ENCODE results near the gene NAA15.
"Not testable (repeated sequence)": the region's sequence is repeated elsewhere in the genome, so short reads cannot be mapped to it uniquely, and the experiment has no call there.

NAA15 gene

DNA sequence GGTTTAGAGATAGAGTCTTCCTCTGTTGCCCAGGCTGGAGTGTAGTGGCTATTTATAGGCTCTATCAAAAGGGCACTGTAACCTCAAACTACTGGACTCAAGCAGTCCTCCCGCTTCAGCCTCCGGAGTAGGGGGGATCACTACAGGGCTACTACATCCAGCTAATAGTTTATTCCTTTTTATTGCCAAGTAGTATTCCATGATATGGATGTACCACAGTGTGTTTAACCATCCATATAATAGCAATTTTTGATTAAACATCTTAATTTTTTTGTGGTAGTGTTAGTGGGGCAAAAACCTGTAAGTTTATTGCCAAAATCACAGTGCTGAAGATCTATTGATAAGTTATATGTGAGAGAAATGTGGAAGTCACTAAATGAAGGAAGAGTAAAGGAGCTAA, 3.6 kb downstream of the NAA15 start:
- no peak for DNase-seq (ENCODE audit: low read depth)
- H3K4me3 ChIP-seq (ENCODE audit: control insufficient read depth, low read depth, low read length): no peak overlapping the region
- no peak for TF ChIP-seq CTCF (conservative IDR thresholded peaks at IDR 0.05; ENCODE audit: control insufficient read depth, insufficient read depth, low read depth, low read length)

DNA sequence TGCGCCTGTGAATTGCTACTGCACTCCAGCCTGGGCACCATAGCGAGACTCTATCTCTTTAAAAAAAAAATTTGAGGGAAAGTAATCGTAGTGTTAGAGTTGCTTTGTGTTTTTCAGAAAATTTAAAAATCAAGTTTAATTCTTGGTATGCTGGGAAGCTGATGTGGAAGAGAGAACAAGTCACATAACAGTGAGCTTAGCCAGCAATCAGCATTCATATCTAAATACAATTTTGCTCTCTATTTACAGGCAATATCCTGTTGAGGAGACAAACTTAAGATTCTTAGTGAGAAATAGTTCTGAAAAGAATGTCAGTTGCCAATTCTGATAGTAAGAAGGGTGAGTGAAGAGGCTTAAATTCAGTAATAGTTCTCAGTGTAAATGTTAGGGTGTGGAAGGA, 10.6 kb downstream of the NAA15 start:
- no peak overlapping the region for H3K4me3 ChIP-seq (ENCODE audit: control insufficient read depth, low read depth, low read length)
- TF ChIP-seq CTCF (conservative IDR thresholded peaks at IDR 0.05; ENCODE audit: control insufficient read depth, insufficient read depth, low read depth, low read length): no peak
- no peak for DNase-seq (ENCODE audit: low read depth)

DNA sequence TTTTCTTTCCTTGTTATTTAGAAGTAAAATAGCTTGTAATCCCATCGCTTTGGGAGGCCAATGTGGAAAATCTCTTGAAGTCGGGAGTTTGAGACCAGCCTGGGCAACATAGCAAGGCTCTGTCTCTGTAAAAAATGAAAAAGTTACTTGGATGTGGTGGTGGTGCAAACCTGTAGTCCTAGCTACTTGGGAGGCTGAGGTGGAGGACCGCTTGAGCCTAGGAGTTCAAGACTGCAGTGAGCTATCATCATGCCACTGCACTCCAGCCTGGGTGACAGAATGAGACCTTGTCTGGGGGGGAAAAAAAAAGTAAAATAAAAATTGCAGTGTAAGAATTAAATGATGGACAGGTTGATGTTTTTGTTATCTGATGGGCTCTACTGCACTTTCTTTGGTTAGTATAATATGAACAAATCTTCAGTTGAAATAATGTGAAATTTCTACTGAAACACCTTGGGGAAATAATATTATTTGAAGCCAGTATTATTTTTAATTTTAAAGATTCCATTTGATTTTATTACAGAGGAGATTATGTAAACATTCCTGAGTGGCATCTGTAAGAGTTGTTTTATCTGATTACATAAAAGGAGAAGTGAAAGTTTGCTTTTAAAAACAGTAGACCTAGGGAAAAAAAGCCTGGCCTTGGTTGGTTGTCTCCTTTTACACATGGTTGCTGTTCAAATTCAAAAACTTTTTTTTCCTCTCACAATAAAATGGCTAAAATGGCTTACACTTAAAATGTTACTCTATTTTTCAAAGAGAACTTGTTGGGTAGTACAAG, 11.4 kb downstream of the NAA15 start:
- H3K4me3 ChIP-seq (ENCODE audit: control insufficient read depth, low read depth, low read length): no peak overlapping the region

GRCh38 chr4:139313414-139313813, 12.1 kb downstream of the NAA15 start:
- not testable (repeated sequence) for DNase-seq (ENCODE audit: low read depth); H3K4me3 ChIP-seq (ENCODE audit: control insufficient read depth, low read depth, low read length)

More for the DNA sequence above, 11.4 kb downstream of the NAA15 start:
- no peak for TF ChIP-seq CTCF (conservative IDR thresholded peaks at IDR 0.05; ENCODE audit: control insufficient read depth, insufficient read depth, low read depth, low read length)
- DNase-seq (ENCODE audit: low read depth): no peak

GRCh38 chr4:139314047-139314800, 12.9 kb downstream of the NAA15 start:
- no peak for TF ChIP-seq CTCF (conservative IDR thresholded peaks at IDR 0.05; ENCODE audit: control insufficient read depth, insufficient read depth, low read depth, low read length)
- no peak for DNase-seq (ENCODE audit: low read depth)
- H3K4me3 ChIP-seq (ENCODE audit: control insufficient read depth, low read depth, low read length): no peak overlapping the region

GRCh38 chr4:139315221-139315675, 13.9 kb downstream of the NAA15 start:
- DNase-seq (ENCODE audit: low read depth): no peak
- no peak for TF ChIP-seq CTCF (conservative IDR thresholded peaks at IDR 0.05; ENCODE audit: control insufficient read depth, insufficient read depth, low read depth, low read length)
- H3K4me3 ChIP-seq (ENCODE audit: control insufficient read depth, low read depth, low read length): no peak overlapping the region

GRCh38 chr4:139316733-139317132, 15.4 kb downstream of the NAA15 start:
- DNase-seq (ENCODE audit: low read depth): no peak
- no peak overlapping the region for H3K4me3 ChIP-seq (ENCODE audit: control insufficient read depth, low read depth, low read length)
- no peak for TF ChIP-seq CTCF (conservative IDR thresholded peaks at IDR 0.05; ENCODE audit: control insufficient read depth, insufficient read depth, low read depth, low read length)
